ENCODE data around the gene SCN9A.

GRCh38 chr2:166338831-166339339 is 36.9 kb downstream of the SCN9A start:
- TF ChIP-seq CTCF (IDR thresholded peaks at IDR 0.05; ENCODE audit: poor library complexity, severe bottlenecking) (no peak), EZH2 (IDR thresholded peaks at IDR 0.05; ENCODE audit: borderline replicate concordance, insufficient read depth, low read length, poor library complexity, severe bottlenecking) (no peak), EP300 (conservative IDR thresholded peaks at IDR 0.05; ENCODE audit: poor library complexity, severe bottlenecking) (no peak), POLR2AphosphoS5 (IDR thresholded peaks at IDR 0.05) (no peak)
